ENCODE measurements around the gene CLEC9A. TPM values are rescaled to one million over a fixed set of nuclear protein-coding genes. Genes with fewer than 3 reads are reported as not detected.
"Not testable (repeated sequence)": the region's sequence is repeated elsewhere in the genome, so short reads cannot be mapped to it uniquely, and the experiment has no call there.

CLEC9A gene
- polyA plus RNA-seq (2013, experiment 1 of 2; ENCODE audit: insufficient read length), result not detected
- polyA plus RNA-seq (2013, experiment 2 of 2; ENCODE audit: insufficient read length), result not detected

GRCh38 chr12:10030446-10030845 is at the start of gene CLEC9A:
TSS of gene CLEC9A (plus strand) at chr12:10030682. CDS start at chr12:10052688, 22,006 bp downstream.
- no peak for DNase-seq

DNA sequence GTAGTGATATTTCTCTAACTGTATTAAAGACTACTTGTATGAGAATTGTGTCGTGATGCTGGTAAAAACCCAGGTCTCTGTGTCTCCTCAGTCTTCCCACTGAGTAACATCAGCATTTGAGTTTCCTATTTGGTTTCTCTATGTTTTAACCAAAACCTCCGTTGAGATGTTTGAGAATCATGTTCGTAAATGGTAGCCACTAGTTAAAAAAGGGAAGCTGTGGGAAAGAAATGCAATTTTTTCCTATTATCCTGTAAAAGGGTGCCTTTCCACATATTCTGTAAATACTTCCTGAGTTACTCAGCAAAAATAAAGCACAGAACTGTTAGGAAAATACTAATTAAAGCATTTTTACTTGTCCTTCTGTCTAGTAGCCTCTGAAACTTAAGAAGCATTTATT is 38.6 kb upstream of the CLEC9A start:
- no peak for DNase-seq

GRCh38 chr12:9992296-9992695 is 38.2 kb upstream of the CLEC9A start:
- no peak for DNase-seq

DNA sequence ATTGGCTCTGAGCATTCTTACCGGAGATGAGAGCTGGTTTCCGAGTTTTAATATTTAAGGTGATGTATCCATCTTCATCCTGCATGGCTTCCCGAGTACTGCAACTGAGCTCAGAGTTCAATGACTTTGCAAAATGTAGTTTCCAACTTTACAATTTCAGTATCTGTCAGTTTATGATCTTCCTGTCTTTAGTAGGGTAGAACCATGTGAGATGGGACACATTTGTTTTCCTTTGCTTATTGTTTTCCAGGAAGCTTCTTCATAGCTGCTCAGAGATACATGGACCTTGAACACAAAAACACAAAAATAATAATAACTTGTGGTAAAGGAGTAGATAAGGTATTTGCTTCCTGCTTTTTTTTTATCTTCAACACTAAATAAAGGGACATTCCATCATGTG is 31.5 kb upstream of the CLEC9A start, which contains the start of gene CLEC1B:
Gene CLEC1B, minus strand, starts transcription at position 106 of the 400 bp plus-strand sequence. Its CDS starts 21 bp downstream, at position 85.
- no peak for DNase-seq

DNA sequence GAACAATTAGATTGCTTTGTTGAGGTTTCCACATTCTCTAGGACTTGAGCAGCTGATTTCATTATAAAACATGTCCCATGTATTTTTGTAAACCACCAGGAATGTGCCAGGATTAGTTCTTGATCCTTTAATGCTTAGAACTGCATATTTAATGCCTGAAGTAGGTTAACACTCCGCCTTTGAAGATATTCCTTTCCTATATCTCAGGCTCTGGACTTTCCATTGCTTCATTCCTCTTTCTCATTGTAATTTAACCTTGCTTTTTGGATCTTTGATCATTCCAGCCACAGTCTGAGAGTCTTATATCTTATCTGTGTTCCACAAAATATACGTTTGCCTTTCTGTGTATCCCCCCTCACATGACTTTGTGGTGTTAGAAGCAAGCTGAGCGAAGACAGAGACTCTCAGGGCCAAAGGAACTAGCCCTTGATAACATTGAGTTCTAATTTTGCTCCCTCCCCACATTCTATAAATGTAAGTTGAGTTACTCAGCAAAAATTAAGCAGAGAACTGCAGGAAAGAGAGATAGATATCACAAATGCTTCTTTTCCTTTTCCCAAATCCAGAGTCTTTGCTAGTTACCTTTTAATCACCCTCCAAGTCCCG is 29.2 kb upstream of the CLEC9A start:
- DNase-seq, result no peak

DNA sequence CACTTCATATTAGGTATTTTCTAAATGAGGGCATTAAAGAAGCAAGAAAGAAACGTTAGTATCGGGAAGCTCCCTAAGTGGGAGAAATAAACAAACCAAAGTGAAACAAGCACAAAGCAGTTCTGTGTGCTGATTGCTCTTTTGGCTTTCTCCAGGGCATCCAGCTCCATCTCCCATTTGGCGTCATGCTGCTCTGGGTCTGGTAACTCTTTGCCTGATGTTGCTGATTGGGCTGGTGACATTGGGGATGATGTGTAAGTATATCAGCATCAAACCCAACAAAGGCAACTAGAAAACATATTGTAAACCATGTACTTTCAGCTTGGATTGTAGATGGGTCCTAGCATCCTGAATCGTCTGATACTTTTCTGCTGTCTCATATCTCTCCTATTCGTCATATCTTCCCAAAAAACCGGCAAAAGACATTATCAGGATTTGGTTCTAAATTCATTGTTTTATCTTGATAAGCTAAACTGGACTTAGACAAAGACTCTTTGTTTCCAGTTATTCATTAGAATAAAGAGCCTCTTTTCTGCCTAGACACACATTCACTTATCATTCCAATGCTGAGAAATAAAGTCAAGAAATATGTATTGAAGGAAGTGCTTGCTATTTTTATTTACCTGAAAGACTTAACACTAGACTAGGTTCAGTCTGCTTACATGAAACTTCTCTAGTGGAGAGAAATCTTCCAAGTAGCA is 17.7 kb upstream of the CLEC9A start:
- DNase-seq, result no peak

GRCh38 chr12:10015450-10015849 is 15.0 kb upstream of the CLEC9A start:
- no peak for DNase-seq

DNA sequence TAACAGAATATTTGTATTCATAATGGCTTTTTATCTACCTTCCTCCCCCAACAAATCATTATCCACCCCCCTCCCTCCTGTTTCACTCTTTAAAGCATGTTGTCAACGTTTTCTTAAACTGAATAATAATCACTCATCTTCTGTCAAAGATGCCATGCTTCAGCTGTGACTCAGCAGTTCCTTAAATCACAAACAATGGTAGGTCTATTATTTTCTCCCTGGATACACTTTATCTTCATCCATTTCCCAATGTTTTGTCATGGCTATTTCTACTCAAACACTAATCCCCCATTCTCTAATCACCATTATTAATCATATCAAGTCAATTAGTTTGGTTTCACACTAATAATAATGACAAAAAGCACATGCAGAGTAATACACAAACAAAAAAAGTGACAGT is 13.6 kb upstream of the CLEC9A start:
- DNase-seq, result peak; percentile 44

GRCh38 chr12:10018386-10018785 is 12.1 kb upstream of the CLEC9A start:
- DNase-seq, result no peak

DNA sequence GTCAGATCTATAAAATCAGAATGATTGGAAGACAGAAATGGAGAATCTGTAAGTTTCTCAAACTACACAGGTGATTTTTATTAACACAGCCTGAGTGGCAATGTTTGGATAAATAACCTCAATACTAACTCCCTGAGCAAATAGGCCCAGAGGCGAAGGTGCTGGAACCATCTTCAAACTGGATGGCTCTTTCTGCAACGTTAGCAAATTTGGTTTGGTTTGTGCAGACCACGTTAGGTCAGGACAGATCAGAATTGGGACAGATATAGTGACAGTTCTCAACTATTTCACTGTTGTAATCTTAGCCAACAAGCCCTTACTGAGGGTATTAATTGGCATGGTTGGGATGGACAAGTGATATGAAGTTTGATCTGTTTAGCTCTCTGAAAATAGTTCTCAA is 9.1 kb upstream of the CLEC9A start:
- DNase-seq, result no peak

DNA sequence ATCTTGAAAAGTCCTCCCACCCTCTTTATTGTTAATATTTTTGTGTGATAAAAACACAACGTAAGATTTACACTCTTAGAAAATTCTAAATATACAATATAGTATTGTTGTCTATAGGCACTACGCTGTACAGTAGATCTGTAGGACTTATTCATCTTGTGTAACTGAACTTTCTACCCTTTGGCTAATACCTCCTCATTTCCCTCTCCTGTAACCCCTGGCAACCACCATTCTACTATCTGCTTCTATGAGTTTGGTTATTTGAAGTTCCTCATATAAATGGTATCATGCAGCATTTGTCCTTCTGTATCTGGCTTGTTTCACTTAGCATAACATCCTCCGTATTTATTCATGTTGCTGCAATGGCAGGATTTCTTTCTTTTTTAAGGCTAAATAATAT is 5.2 kb upstream of the CLEC9A start:
- DNase-seq, result no peak

DNA sequence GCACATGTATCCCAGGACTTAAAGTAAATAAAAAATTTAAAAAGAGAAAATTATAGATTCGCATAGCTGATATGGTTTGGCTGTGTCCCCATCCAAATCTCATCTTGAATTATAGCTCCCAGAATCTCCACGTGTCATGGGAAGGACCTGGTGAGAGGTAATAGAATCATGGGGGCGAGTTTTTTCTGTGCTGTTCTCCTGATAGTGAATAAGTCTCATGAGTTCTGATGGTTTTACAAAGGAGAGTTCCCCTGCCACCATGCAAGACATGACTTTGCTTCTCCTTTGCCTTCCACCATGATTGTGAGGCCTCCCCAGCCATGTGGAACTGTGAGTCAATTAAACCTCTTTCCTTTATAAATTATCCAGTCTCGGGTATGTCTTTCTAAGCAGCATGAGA is 3.8 kb upstream of the CLEC9A start:
- not testable (repeated sequence) for DNase-seq

- DNase-seq, result peak; percentile 23
These were observed 3.2 kb upstream of the CLEC9A start for GRCh38 chr12:10027311-10027710.

- DNase-seq, result peak; percentile 44
These were observed 2.8 kb upstream of the CLEC9A start for GRCh38 chr12:10027721-10028120.

DNA sequence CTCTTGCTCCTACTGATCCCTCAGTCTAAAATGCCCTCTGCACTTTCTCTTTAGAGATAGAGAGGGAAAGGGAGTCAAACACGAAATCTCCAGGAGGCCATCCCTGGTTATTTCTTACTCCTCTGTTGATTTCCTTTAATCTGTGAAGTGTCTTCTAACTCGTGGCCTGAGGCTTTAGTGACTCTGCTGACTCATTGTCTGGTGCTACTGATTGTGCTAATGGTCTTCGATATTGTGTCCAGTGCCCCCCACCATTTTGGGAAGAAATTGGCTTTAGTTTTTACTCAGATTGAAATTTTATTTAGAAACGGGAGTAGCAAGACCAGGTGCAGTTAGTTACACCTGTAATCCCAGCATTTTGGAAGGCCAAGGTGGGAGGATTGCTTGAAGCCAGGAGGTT is 839 bp downstream of the CLEC9A start:
- peak; percentile 49 for DNase-seq

GRCh38 chr12:10031771-10032175 is 1.3 kb downstream of the CLEC9A start:
- DNase-seq, result peak; percentile 95

DNA sequence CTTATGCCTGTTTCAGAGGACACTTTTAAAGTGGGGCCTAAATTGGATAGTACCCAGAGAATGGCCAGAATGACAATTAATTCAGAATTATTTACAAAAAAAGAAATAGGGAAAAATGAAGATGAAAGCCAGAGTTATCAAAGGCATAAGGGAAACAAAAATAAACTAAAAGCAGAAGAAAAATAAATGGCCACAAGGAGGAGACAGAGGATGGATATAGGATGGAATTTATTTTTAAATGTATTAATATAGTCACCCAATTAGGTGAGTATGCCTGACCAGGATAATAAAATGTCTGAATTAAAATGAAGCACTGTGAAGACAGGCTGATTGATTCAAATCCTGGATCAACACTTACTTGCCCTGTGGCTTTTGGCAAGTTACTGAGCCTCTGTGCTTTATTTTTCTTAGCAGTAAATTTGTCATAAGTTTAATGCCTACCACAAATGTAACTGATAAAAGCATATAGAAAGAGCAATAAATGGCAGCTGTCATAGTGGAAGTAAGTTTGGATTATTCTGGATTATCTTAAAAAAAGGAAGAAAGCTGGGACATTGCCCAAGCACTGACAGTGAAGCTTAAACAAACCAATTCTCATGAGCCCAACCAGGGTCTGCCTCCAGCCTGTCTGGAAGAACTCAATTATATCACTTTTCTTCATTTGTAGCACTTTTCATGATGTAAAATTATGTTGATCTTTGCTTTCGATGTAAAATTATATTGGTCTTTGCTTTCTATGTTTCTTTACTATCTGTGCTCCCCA is 3.5 kb downstream of the CLEC9A start:
- peak; percentile 10 for DNase-seq

DNA sequence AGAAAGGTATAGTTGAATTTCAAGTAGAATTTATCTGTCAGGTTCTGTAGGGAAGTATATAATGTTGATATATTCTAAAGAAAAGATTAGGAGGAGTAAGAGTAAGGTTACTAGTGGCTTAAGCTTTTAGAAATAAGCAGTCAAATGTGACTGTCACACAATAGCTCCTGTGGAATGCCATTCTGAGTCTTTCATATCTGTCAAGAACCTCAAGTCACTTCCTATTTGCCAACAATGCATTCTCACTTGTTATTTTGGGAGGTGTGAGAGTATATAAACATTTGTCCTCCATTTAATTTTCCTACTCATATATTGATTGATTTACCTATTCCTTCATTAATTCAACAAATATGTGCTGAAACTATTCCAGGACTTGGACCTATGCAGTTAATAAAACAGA is 11.7 kb downstream of the CLEC9A start:
- no peak for DNase-seq

- no peak for DNase-seq
These were observed 18.0 kb downstream of the CLEC9A start for GRCh38 chr12:10048526-10048925.

DNA sequence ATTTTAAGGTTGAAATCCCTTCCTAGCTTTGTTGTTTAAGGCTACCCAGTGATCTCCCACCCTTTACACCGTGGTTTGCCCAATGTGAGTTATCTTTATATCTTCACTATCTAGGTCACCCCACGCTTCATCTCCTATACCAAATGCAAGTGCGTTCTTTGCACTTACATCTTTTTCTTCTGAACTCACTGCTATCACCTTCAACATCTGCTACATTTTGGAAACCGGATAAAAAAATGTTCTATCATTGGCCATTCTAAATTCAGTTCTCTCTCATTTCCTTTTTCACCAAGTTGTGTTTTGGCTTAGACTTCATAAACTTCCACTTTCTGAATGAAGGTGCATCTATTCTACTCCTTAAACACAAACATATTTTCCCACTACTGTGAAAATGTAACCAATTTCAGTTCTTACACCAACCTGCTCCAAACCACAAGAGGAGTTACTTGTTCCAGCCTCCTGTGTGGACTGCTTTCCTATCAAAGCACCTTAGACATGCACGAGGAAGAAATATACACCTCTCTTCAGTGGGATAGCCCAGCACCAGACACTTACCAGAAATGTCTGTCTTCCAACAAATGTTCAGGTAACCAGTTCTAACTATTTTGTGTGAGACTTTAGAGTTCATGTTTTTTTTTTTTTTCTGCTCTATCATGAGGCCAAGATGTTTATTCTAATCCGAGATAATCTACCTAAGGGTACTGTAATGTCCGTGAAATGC is 21.9 kb downstream of the CLEC9A start:
- no peak for DNase-seq

DNA sequence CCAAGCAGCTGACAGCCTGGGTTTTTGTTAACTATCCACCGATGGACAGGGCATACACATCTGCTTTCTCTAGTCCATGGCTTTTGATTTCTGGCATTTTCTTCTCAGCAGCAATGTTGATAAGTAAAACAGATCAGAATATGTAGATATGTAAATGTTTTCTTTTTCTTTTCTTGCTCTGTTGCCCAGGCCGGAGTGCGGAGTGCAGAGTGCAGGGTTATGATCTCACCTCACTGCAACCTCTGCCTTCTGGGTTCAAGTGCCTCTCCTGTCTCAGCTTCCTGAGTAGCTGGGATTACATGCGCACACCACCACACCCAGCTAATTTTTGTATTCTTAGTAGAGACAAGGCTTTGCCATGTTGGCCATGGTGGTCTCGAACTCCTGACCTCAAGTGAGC is 27.9 kb downstream of the CLEC9A start:
- DNase-seq, result no peak

DNA sequence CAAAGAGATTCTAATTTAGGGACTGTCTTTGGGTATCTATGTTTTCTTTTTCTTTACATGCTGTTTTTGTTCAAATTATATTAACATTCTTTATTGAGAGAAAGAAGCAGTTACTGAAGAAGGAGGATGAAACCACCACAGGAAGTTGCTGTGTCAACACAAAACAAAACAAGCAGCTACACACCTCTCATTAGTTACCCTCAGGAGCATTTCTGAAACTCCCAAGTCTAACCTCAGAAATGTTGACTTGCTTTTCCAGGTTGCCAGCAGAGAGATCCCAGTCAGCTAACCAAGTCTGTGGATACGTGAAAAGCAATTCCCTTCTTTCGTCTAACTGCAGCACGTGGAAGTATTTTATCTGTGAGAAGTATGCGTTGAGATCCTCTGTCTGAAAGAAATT is 34.8 kb downstream of the CLEC9A start:
- DNase-seq, result no peak

DNA sequence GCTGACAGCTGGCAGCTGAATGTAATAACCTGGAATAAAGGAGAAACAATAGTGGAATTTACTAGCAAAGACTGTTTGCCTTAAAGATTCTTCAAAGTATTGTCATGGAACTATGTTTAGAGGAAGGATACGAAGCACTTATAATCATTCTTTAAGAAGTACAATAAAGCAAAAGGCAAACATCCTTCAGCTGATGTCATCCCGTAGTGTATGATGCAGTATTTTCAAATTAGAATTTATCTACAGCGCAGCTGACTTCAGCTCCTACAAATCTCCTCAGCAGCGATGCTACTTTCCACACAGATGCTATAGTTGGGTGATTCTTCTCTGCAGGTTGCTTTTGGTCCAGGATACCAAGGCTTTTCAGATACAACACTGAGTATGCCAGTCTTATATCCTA is 36.8 kb downstream of the CLEC9A start:
- DNase-seq, result no peak
